H1 (cell line): Measurements from ENCODE around the gene P3H4. TPM values are rescaled to one million over a fixed set of nuclear protein-coding genes. Genes with fewer than 3 reads are reported as not detected.

ENCODE experiments used
- CTCF ChIA-PET: fragments of 300-600 bp; sonication (Branson Sonifier 250); formaldehyde crosslinking; loops from one replicate; lab custom pipeline; 2021; ENCODE audit not compliant: partially characterized antibody; lab: Charles Lee
- POLR2A ChIA-PET: fragments of 300-600 bp; sonication (Branson Sonifier 250); formaldehyde crosslinking; loops from one replicate; lab custom pipeline; 2021; ENCODE audit warnings: inconsistent platforms; ENCODE audit not compliant: partially characterized antibody; lab: Charles Lee
- DNase-seq, 2 experiments: peaks; one replicate each; pipeline versions ENCODE4 v3.0.0 to v3.0.0-alpha.2; 2010 to 2022; ENCODE audit warnings: low spot score in 2 of 2, low read depth in 1 of 2, mixed read lengths in 1 of 2
- FAIRE-seq: peaks from 2 replicates; lab custom pipeline; 2011; peaks lifted over from hg19 to GRCh38; lab: Jason Lieb, UNC
- H2AFZ ChIP-seq: 2 replicates; pipeline ENCODE4 v1.8.1; 2012; ENCODE audit warnings: low read length, inconsistent platforms
- H2AK5ac ChIP-seq: 2 replicates; pipeline ENCODE4 v1.6.1; 2013; ENCODE audit warnings: low read depth, low read length
- H2BK120ac ChIP-seq: replicated peaks from 2 replicates; pipeline ENCODE3; 2013; ENCODE audit warnings: low read depth, low read length, inconsistent platforms
- H2BK12ac ChIP-seq: 2 replicates; pipeline ENCODE4 v1.6.1; 2013; ENCODE audit warnings: low read depth, low read length
- H2BK15ac ChIP-seq: 2 replicates; pipeline ENCODE4 v1.6.1; 2013; ENCODE audit warnings: low read length
- H2BK20ac ChIP-seq: 2 replicates; pipeline ENCODE4 v1.6.1; 2013; ENCODE audit warnings: low read length
- H2BK5ac ChIP-seq: 2 replicates; pipeline ENCODE4 v1.6.1; 2013; ENCODE audit warnings: low read depth, low read length
- H3K14ac ChIP-seq: 2 replicates; pipeline ENCODE4 v1.6.1; 2013; ENCODE audit warnings: inconsistent platforms; ENCODE audit not compliant: insufficient read length
- H3K18ac ChIP-seq: 2 replicates; pipeline ENCODE4 v1.6.1; 2013; ENCODE audit warnings: low read length; ENCODE audit errors: extremely low read depth
- H3K23ac ChIP-seq: 2 replicates; pipeline ENCODE4 v1.6.1; 2013; ENCODE audit warnings: inconsistent platforms; ENCODE audit not compliant: insufficient read length
- H3K23me2 ChIP-seq: 2 replicates; pipeline ENCODE4 v1.6.1; 2013; ENCODE audit warnings: low read depth, low read length
- H3K27ac ChIP-seq: 2 replicates; pipeline ENCODE4 v1.6.1; 2011; ENCODE audit warnings: low read depth, low read length, inconsistent platforms
- H3K27me3 ChIP-seq, 4 experiments: replicated peaks in 1 of 4; 1 replicate in 1 of 4; 2 replicates in 3 of 4; pipeline versions ENCODE4 v1.6.1 to v1.8.1; 2011 to 2013; ENCODE audit warnings: low read length in 3 of 4, mild to moderate bottlenecking in 3 of 4, inconsistent platforms in 2 of 4, mixed read lengths in 2 of 4, moderate library complexity in 1 of 4; ENCODE audit not compliant: control insufficient read depth in 3 of 4, insufficient read depth in 3 of 4; ENCODE audit errors: extremely low read depth in 1 of 4
- H3K36me3 ChIP-seq, 4 experiments: 2 replicates each; pipeline versions ENCODE4 v1.6.1 to v1.8.1; 2011 to 2013; ENCODE audit warnings: mild to moderate bottlenecking in 4 of 4, low read length in 3 of 4, moderate library complexity in 2 of 4, control low read depth in 1 of 4, inconsistent platforms in 1 of 4; ENCODE audit not compliant: insufficient read depth in 4 of 4, control insufficient read depth in 2 of 4
- H3K4ac ChIP-seq: replicated peaks from 2 replicates; pipeline ENCODE3; 2013; ENCODE audit warnings: low read length, low read depth, mixed read lengths, inconsistent platforms; ENCODE audit not compliant: insufficient read length
- H3K4me1 ChIP-seq, 4 experiments: replicated peaks in 1 of 4; 1 replicate in 1 of 4; 2 replicates in 3 of 4; pipeline versions ENCODE4 v1.6.1 to v1.8.1; 2011 to 2013; ENCODE audit warnings: low read length in 3 of 4, inconsistent platforms in 2 of 4, mixed read lengths in 1 of 4; ENCODE audit not compliant: insufficient read depth in 4 of 4, control insufficient read depth in 3 of 4
- H3K4me2 ChIP-seq, 2 experiments: 2 replicates each; pipeline versions ENCODE4 v1.6.1 to v1.8.1; 2011 to 2013; ENCODE audit warnings: low read depth in 2 of 2, low read length in 2 of 2, control low read depth in 1 of 2, inconsistent platforms in 1 of 2, mild to moderate bottlenecking in 1 of 2; ENCODE audit not compliant: insufficient read depth in 1 of 2
- H3K4me3 ChIP-seq, 4 experiments: fragments of 200-600, 300-600 bp in 1 of 4; sonication (generic), shearing (Covaris generic), sonication (Bioruptor Twin) in 1 of 4; 2 replicates each; pipeline versions ENCODE4 v1.5.1 to v1.8.1; 2011 to 2016; ENCODE audit warnings: low read length in 4 of 4, low read depth in 3 of 4, control low read depth in 2 of 4, inconsistent platforms in 2 of 4, mild to moderate bottlenecking in 2 of 4, mixed read lengths in 1 of 4, moderate library complexity in 1 of 4; ENCODE audit not compliant: insufficient read depth in 2 of 4; ENCODE audit errors: extremely low read depth in 1 of 4
- H3K56ac ChIP-seq: replicated peaks from 2 replicates; pipeline ENCODE3; 2013; ENCODE audit warnings: low read depth, mild to moderate bottlenecking, mixed read lengths, low read length, inconsistent platforms; ENCODE audit not compliant: insufficient read length
- H3K79me1 ChIP-seq: 2 replicates; pipeline ENCODE4 v1.6.1; 2013; ENCODE audit warnings: low read depth, low read length, control low read depth
- H3K79me2 ChIP-seq, 2 experiments: 2 replicates each; pipeline versions ENCODE4 v1.6.1 to v1.8.1; 2012 to 2013; ENCODE audit warnings: low read length in 2 of 2, mild to moderate bottlenecking in 2 of 2, inconsistent platforms in 1 of 2; ENCODE audit not compliant: insufficient read depth in 2 of 2, control insufficient read depth in 1 of 2
- H3K9ac ChIP-seq, 4 experiments: replicated peaks in 1 of 4; 1 replicate in 1 of 4; 2 replicates in 3 of 4; pipeline versions ENCODE4 v1.6.1 to v1.8.1; 2011 to 2013; ENCODE audit warnings: low read depth in 3 of 4, low read length in 3 of 4, control low read depth in 2 of 4, mild to moderate bottlenecking in 2 of 4, moderate library complexity in 2 of 4, inconsistent platforms in 1 of 4; ENCODE audit errors: extremely low read depth in 1 of 4
- H3K9me3 ChIP-seq, 2 experiments: 2 replicates each; pipeline versions ENCODE4 v1.6.1 to v1.8.1; 2012 to 2013; ENCODE audit warnings: mild to moderate bottlenecking in 2 of 2, moderate library complexity in 2 of 2, control low read depth in 1 of 2, inconsistent platforms in 1 of 2, low read depth in 1 of 2, low read length in 1 of 2, mixed read lengths in 1 of 2; ENCODE audit not compliant: insufficient read depth in 2 of 2
- H4K20me1 ChIP-seq, 2 experiments: replicated peaks in 1 of 2; 2 replicates each; pipeline versions ENCODE3 to v1.8.1; 2011 to 2013; ENCODE audit warnings: inconsistent platforms in 2 of 2, low read length in 2 of 2, mild to moderate bottlenecking in 1 of 2; ENCODE audit not compliant: insufficient read depth in 2 of 2, control insufficient read depth in 1 of 2
- H4K5ac ChIP-seq: 2 replicates; pipeline ENCODE4 v1.6.1; 2013; ENCODE audit warnings: low read length, low read depth, mixed read lengths, inconsistent platforms; ENCODE audit not compliant: insufficient read length
- H4K8ac ChIP-seq: 2 replicates; pipeline ENCODE4 v1.8.0; 2013; ENCODE audit warnings: mild to moderate bottlenecking, moderate library complexity, low read length, inconsistent platforms; ENCODE audit not compliant: insufficient read depth; ENCODE audit errors: extremely low read depth
- H4K91ac ChIP-seq: replicated peaks from 2 replicates; pipeline ENCODE3; 2013; ENCODE audit warnings: low read length, mixed read lengths, inconsistent platforms; ENCODE audit not compliant: insufficient read length
- BACH1 ChIP-seq: IDR thresholded peaks from 2 replicates; pipeline ENCODE4 v1.6.1; 2012; ENCODE audit warnings: low read length, improper control_type of control experiment
- CBX5 ChIP-seq: fragments of 300-800, 300-1000 bp; sonication (generic); IDR thresholded peaks from 2 replicates; pipeline ENCODE4 v1.7.1; 2016; ENCODE audit warnings: antibody characterized with exemption, low read length, low read depth
- CBX8 ChIP-seq: fragments of 300-800, 300-1000 bp; sonication (generic); IDR thresholded peaks from 2 replicates; pipeline ENCODE4 v1.7.1; 2016; ENCODE audit warnings: low read depth, low read length, borderline replicate concordance
- E2F6 ChIP-seq: IDR thresholded peaks from 2 replicates; pipeline ENCODE4 v1.6.1; 2012; ENCODE audit warnings: inconsistent platforms
- EGR1 ChIP-seq: IDR thresholded peaks from 2 replicates; pipeline ENCODE4 v1.6.1; 2011; ENCODE audit warnings: low read depth, low read length, borderline replicate concordance
- JUN ChIP-seq: IDR thresholded peaks from 2 replicates; pipeline ENCODE4 v1.6.1; 2011; ENCODE audit warnings: low read depth, mild to moderate bottlenecking, improper control_type of control experiment, low read length
- NRF1 ChIP-seq: IDR thresholded peaks from 2 replicates; pipeline ENCODE4 v1.6.1; 2011; ENCODE audit warnings: mild to moderate bottlenecking, low read depth, low read length, improper control_type of control experiment
- POLR2AphosphoS5 ChIP-seq: IDR thresholded peaks from 2 replicates; pipeline ENCODE4 v1.6.1; 2011; ENCODE audit warnings: low read depth, low read length
- RFX5 ChIP-seq: IDR thresholded peaks from 2 replicates; pipeline ENCODE4 v1.6.1; 2011; ENCODE audit warnings: low read depth, low read length, improper control_type of control experiment, borderline replicate concordance
- SIN3A ChIP-seq, 2 experiments: IDR thresholded peaks in 1 of 2; conservative IDR thresholded peaks in 1 of 2; 2 replicates each; pipeline ENCODE4 v1.6.1; 2011 to 2012; ENCODE audit warnings: low read length in 2 of 2, improper control_type of control experiment in 1 of 2, low read depth in 1 of 2, mild to moderate bottlenecking in 1 of 2
- USF2 ChIP-seq: IDR thresholded peaks from 2 replicates; pipeline ENCODE4 v1.6.1; 2011; ENCODE audit warnings: low read length, improper control_type of control experiment
- WGBS, 2 experiments: shearing (Covaris generic) in 1 of 2; methylation state at CpG; one replicate each; pipeline versions ENCODE4 v1.1.6 to v1.1.7; 2013 to 2015; ENCODE audit warnings: low lambda C conversion rate in 2 of 2, mixed read lengths in 2 of 2, inconsistent platforms in 1 of 2, low coverage in 1 of 2, missing lambda C conversion rate in 1 of 2; ENCODE audit not compliant: insufficient replicate concordance in 2 of 2, insufficient coverage in 1 of 2, insufficient read length in 1 of 2; ENCODE audit errors: extremely low coverage in 1 of 2, missing lambda C conversion rate in 1 of 2; 5-methylcytosine and 5-hydroxymethylcytosine counted together
- polyA plus RNA-seq, 7 experiments: library from polyadenylated mRNA; depleted of rRNA in 3 of 7; stranded (reverse) in 5 of 7; unstranded in 2 of 7; fragments of >200 nt in 5 of 7; fragments of 200-250 nt in 2 of 7; gene quantifications; 1 replicate in 5 of 7; 2 replicates in 1 of 7; 4 replicates in 1 of 7; pipeline versions ENCODE4 v1.2.1 to v1.2.3, GENCODE V29; 2011 to 2013; ENCODE audit warnings: missing spikeins in 2 of 7, mixed read lengths in 2 of 7
- total RNA-seq: library from RNA; stranded (reverse); fragmentation: NEBNext Ultra II Directional; extraction: Animal tissue kit (Norgen Biotek cat#: 25700); gene quantifications from 2 replicates; pipeline ENCODE4 v1.2.1, GENCODE V29; 2021

P3H4 gene
- total and polyA plus RNA-seq, 2 of the 8 experiments (the other 6 are each of a cell fraction or from before 2014, with no cell fraction given), result 23.4 to 26.7 TPM

GRCh38 chr17:41823141-41823524 lies 11.4 kb upstream of the P3H4 start:
- Histone ChIP-seq H3K56ac (no peak overlapping the region), H3K4ac (no peak overlapping the region), H3K4me3 (no peak overlapping the region), H3K9ac (no peak overlapping the region), H3K79me1 (peaks cover 2% of the 10 kb centered on the region; the same call in 1 of the 2 replicates), H2BK20ac (no peak overlapping the region), H3K14ac (no peak overlapping the region), H3K23ac (no peak overlapping the region), H3K27ac (no peak overlapping the region), H2BK12ac (no peak overlapping the region), H2AFZ (no peak overlapping the region), H3K23me2 (no peaks in the 10 kb centered on the region; the same call in 1 of the 2 replicates), H3K9me3 (no peaks in the 10 kb centered on the region), H3K79me2 (no peaks in the 10 kb centered on the region), H3K18ac (no peak overlapping the region), H3K27me3 (no peaks in the 10 kb centered on the region), H4K91ac (no peak overlapping the region), H3K4me2 (no peak overlapping the region), H2AK5ac (no peak overlapping the region), H2BK120ac (no peak overlapping the region), H4K20me1 (peaks cover 1 to 6% of the 10 kb centered on the region in 2 experiments), H2BK5ac (no peak overlapping the region), H4K5ac (no peak overlapping the region), H4K8ac (no peak overlapping the region), H3K36me3 (peaks cover 9 to 51% (median 12%) of the 10 kb centered on the region in 4 experiments; a peak in 7 of 8 replicates), H3K4me1 (peaks cover 0 to 18% (median 12%) of the 10 kb centered on the region in 4 experiments; a peak in 6 of 7 replicates), H2BK15ac (no peak overlapping the region)
- CTCF ChIA-PET, result interaction anchor here (0.7 to 4.1 kb wide), 4 partner anchors 11 to 37 kb away, joined by 3 to 16 read pairs (median 5); partner anchors contain the start of genes FKBP10, JUP and P3H4
- FAIRE-seq (no peak), DNase-seq (no peak)
- WGBS, 2 experiments, result 95% methylated on average over 1 of the region's 1 CpG; no CpG with 5 or more reads in 1 of the 2 experiments
- POLR2A ChIA-PET, result interaction anchor here (0.9 to 5.6 kb wide), 9 partner anchors 9 to 96 kb away, joined by 3 to 40 read pairs (median 5); partner anchors contain the start of genes ACLY, FKBP10, HAP1 and P3H4
- TF ChIP-seq EGR1 (no peak), SIN3A (conservative IDR thresholded peaks at IDR 0.05 in 1 of 2, IDR thresholded peaks at IDR 0.05 in 1 of 2; ENCODE audit: low read depth in 1 of 2, low read length in 2 of 2) (no peak), RFX5 (no peak), E2F6 (no peak), POLR2AphosphoS5 (no peak; the same call in 1 of the 2 replicates), USF2 (no peak), BACH1 (no peak), CBX5 (no peak), JUN (no peak), CBX8 (no peak), NRF1 (no peak)
